AG09319 (cell line): ENCODE data around the gene GNPAT.

Experiments
- DNase-seq: peaks from one replicate; pipeline ENCODE4 v3.0.0-alpha.2; 2010; ENCODE audit warnings: low read depth; ENCODE audit errors: extremely low read depth
- CTCF ChIP-seq: IDR thresholded peaks from 2 replicates; pipeline ENCODE4 v1.5.1; 2011; ENCODE audit warnings: low read depth, mild to moderate bottlenecking, inconsistent platforms, low read length, moderate library complexity

GNPAT gene

DNA sequence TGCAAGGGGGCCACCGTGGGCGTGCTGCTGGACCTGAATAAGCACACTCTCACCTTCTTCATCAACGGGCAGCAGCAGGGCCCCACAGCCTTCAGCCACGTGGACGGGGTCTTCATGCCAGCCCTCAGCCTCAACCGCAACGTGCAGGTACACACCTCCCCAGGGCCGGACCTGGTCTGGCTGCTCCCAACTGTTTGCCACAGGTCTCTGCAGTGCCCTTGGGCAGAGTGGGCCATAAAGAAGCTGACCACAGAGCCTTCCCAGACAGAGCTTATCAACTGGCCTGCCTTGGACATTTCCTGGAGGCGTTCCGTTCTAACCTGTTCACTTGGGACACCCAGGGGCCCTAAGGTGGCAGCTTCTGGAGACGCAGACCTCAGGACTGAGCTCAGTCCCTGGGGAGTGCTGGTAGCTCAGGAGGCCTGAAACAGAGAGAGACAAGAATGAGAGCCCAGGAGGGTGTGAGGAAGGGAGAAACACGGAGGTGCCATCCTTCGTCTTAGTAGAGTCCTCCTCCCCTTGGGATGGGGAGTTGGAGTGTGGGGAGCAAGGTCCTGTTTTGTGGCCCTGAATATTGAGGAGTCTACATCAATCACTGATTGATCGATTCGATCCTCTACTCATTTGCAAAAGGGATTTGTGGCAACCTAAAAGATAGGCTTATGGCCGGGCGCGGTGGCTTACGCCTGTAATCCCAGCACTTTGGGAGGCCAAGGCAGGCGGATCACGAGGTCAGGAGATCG is 27.0 kb upstream of the GNPAT start:
- no peak for TF ChIP-seq CTCF
- no peak for DNase-seq

GRCh38 chr1:231214918-231215680 is 25.9 kb upstream of the GNPAT start:
- no peak for TF ChIP-seq CTCF
- no peak for DNase-seq

- TF ChIP-seq CTCF: no peak
- DNase-seq: no peak
These were observed 25.2 kb upstream of the GNPAT start for GRCh38 chr1:231215681-231216385.

GRCh38 chr1:231216498-231216897 is 24.5 kb upstream of the GNPAT start:
- DNase-seq: no peak

GRCh38 chr1:231217056-231217455 is 24.0 kb upstream of the GNPAT start:
- DNase-seq: no peak
- TF ChIP-seq CTCF: no peak

More at GRCh38 chr1:231216498-231216897, 24.5 kb upstream of the GNPAT start:
- no peak for TF ChIP-seq CTCF

DNA sequence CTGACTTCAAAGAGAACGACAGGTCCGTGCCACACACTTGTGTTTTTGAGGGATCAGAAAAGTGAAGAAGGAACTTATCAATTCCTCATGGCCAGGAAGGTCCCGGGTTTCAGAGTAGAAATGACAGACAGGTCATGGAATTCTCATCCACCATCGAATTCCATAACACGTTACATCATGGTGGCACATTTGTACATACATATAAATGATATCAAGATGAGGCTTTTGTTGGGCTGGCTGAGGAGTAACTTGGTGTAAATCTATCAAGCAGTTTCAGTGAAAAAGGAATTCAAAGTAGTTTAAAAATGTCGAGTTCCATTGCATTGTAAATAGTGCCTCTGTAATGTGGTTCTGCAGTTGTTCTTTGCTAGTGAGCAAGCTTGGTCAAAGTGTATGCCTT is 22.9 kb upstream of the GNPAT start:
- TF ChIP-seq CTCF: no peak
- DNase-seq: no peak
